Measurements from ENCODE around the gene MCM3AP.
A peak's percentile ranks its signal among the peaks of the same experiment; 100 is the strongest.
"Not testable (repeated sequence)": the region's sequence is repeated elsewhere in the genome, so short reads cannot be mapped to it uniquely, and the experiment has no call there.

MCM3AP gene

DNA sequence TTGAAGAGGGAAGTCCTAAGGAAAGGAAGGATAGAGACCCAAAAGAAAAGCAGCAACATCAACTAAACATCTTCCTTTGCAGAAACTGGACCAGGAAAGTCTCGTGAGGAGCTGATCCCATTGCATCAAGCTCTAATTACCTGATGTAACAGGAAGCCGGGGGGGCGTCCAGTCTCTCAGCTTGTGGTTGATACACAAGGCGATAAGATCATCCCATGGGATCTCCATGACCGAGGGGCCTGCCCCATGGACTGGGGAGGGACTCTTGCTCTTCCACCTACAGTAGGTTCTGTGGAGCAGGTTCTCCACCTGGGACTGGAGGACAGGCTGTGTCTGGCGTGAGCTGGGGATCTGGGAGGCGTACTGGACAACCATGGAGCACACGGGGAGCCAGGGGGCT, 42.1 kb downstream of the MCM3AP start:
- no peak for DNase-seq (ENCODE audit: low read depth)

DNA sequence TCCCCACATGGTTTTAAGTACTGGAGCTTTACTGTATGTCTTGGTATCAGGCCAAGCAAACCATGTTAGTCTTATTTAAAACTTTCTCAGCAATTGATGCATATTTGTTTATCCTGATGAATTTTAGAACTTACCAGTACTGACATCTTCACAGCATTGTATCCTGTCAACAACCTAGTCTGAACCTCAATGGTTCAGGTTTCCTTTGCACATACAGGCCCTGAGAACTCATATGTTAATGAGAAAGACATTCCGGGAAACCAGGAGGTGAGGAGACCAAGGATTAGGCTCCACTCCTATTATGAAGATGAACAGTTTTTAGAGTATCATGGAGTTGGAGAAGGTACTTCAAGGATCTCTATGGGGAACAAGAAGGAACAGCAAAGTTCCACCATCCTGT, 43.8 kb downstream of the MCM3AP start:
- DNase-seq (ENCODE audit: low read depth): not testable (repeated sequence)

DNA sequence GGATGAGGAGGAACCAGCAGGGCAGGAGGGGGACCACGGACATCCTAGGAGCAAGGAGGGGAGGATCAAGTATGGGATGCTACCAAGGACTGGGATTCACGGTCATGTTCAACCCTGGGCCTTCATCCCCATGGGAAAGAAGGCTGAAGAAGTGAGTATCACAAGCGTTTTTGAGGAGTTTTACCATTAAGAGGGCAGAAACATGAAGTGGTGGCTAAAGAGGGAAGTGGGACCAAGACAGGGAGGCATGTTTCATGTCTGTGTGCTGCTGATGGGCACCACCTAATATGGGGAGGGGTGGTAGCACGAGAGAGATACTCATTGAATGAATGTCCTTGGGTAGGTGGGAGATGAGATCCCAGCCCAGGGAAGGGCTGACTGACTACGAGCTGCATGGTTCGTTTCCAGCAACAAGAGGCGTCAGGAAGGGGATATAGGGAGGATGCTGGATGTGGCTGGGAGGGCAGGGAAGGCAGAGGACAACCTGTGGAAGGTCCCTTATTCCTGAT, 45.5 kb downstream of the MCM3AP start:
- no peak for DNase-seq (ENCODE audit: low read depth)

DNA sequence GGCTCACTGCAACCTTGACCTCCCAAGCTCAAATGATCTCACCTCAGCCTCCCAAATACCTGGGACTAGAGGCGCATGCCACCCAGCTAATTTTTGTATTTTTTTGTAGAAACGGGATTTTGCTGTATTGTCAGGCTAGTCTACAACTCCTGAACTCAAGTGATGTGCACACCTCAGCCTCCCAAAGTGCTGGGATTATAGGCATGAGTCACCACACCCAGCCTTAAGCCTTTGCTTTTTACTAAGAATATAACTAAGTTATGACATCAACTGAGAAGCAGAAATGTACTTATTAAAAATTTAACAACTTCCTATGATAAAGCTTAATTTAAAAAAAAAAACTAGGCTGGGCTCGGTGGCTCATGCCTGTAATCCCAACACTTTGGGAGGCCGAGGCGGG, 47.9 kb downstream of the MCM3AP start:
- DNase-seq (ENCODE audit: low read depth): no peak

DNA sequence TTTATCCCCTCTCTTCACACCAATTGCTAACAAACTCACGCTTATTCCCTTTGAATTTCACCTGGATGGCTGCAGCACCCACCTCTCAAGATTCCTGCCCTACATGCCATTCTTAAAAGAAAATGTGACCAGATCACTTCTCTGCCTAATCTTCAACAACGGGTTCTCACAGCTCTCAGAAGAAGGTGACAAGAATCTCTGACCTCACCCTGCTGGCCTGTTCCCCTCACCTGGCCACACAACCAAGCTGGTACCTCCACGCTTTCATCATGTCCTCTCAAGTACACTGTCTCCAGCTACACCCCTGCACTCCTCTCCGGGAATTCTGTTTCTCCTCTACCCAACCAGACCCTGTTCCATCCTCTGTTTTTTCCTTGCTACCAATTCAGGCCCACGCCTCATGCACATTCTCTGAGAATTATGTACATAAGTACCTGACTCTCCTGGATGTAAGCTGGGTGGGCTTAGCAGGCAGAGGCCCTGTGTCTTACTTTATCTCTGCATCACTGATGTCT, 50.9 kb downstream of the MCM3AP start:
- no peak for DNase-seq (ENCODE audit: low read depth)

DNA sequence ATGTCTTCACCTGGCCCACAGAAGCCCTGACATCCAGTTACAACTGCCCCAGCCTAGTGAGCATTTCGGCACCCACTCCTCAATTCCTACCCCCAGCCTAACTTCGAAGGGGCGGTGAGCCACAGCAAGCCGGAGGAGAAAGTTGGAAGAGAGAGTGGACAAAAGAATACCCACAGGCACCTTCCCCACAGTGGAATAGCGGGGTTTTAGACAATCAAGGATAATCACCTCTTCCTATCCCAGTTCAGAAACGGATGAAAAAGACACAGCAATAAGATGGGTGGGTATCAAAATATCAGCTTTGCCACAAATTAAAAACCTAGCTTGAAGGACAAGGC, 55.5 kb downstream of the MCM3AP start:
- DNase-seq (ENCODE audit: low read depth): no peak

DNA sequence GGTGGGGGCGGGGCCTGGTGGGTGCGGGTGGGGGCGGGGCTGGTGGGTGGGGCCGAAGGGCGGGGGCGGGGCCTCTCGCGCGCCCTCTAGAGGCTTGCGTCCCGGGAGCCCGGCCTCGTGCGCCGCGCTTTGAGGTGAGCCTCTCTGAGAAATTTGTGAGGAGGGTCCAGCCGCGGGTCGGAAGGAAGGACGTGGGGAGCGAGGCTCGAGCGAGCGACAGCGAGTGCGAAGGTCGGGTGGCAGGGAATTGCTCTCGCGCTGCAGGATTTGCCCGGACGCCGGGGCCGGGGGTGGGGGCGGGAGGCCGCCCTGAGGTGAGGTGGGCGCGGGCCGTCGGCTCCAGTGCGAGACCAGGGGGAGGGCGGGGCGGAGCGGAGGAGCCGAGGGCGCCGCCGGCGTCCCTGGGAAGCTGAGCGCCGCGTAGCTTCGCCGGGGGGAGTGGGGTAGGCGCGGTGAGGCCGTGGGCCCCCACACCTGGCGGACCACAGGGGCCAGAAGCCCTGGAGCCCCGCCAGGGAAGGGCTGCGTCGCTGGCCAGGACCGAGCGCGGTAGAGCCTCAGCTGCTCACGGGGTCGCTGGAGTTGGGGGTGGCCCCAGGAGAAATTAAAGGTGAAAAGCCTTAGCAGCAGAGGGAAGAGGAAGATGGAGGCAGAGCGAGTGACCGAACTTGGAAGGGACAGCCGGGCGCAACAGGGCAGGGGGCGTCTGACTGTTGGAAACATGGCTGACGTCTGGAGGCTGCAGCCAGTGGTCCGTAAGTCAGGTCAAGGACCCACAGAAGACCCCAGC, 56.1 kb downstream of the MCM3AP start:
- no peak for DNase-seq (ENCODE audit: low read depth)

DNA sequence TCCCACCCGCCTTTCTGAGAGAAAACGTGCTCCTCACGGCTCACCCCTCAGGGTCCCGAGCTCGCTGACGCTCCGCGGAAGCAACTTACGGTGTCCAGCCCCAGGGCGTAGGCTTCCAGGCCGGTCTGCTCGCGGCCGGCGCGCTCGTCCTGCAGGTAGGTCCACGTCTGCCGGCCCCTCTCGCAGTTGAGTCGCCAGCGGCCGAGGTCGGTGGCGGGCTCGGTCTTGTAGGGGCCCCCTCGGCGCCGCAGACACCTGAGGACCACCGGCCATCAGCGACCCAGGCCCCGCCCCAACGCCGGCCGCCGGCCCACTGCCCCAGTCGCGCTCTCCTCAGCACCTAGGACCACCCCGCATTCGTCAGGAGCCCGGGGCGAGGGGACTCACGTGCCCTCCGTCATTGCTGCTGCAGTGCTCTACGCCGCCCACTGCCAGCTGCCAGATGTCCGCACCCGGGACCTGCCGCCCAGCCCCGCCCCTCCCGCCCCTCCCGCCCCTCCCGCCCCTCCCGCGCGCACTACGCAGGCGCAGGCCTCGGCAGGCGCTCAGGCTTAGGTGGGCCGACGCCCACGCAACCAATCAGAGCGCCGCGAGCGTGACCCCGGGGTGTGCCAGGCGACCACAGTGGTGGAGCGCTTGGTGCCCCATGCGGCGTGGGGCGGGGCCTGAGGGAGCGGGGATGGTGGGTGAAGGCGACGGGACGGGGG, 56.9 kb downstream of the MCM3AP start, which contains the start of gene LSS:
Gene LSS (minus strand): TSS at position 430 of the 707 bp plus-strand sequence. CDS start 29 bp downstream, at position 401.
- DNase-seq (ENCODE audit: low read depth): peak; percentile 96

DNA sequence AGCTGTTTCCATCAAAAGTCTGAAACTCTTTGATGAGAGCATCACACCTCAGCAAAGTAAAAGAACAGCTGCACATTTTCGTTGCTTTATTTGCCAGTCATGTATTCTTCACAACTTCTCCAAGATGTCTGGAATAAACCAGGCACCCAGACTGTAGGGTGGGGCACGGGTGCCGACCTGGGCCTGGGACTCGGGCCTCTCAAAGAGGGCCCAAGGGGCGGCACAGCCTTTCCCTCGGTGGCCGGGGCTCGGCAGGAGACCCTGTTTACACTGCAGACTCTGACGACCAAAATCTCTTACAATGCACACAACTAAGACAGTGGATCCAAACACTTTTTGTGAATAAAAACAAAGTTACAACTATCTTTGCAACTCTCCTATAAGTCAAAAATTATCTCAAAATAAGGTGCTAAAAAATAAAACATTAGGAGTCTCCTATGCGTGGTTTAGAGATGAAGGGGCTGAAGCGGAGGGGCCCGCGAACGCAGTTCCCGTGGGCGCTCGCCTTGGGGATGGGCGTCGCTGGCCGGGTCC, 57.5 kb downstream of the MCM3AP start:
- no peak for DNase-seq (ENCODE audit: low read depth)

DNA sequence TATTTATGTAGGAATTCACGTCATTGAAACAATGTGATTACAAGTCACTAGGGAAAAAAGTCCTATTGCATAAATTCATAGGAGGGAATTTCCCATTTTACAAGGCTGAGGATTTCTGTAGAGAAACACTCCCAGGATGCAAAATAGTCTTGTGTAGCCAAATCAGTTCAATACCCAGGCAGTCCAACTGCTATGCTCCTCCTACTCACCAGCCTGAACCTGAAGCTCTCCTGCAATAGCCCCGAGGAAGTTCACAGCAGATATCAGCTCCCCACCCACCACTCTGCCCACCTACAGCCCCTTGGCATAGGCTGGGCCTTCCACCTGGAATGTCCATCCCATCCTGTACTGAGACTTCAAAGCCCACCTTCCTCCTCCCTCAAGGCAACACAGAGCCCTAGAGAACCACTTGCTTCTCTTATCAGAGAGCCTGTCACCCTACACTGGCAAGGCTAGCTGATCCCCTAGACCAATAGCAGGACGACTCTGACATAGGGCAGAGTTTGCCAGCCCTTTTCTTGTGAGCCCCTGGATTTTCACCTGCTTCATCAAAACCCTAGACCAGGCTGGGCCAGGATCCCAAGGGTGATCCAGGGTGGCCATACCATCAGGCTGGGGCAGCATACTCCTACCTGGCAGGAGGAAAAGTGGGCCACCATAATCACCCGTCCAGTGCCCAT, 58.4 kb downstream of the MCM3AP start:
- DNase-seq (ENCODE audit: low read depth): no peak

DNA sequence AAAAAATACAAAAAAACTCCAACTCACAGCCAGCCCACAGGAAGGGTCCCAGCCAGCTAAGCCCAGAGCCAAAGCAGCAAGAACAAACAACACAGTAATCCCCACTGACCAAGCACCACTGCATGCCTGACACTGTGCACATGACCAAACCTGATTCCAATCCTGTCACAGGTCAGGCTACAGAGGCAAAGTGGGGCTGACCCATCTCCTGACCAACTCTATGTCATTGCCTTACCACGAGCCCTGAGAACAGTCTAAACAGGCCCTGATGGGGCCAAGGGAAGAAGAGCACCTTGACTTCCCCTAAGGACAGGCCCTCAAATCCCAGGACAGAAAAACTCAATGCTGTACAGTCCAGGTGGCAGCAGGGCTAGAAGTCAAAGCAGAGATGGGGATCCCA, 59.3 kb downstream of the MCM3AP start:
- no peak for DNase-seq (ENCODE audit: low read depth)

DNA sequence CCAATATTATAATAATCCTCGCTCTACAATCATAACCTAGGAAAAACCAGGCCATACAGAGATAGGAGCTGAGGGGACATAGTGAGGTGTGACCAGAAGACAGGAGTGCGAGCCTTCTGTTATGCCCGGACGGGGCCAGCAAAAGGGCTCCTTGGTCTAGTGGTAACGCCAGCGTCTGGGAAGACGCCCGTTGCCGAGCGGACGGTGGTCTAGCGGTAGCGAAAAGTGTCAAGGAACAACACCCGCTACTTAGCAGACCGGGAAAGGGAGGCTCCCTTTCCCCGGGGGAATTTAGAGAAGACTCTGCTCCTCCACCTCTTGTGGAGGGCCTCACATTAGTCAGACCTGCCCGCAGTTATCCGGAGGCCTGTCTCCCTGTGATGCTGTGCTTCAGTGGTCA, 61.8 kb downstream of the MCM3AP start:
- DNase-seq (ENCODE audit: low read depth): not testable (repeated sequence)

DNA sequence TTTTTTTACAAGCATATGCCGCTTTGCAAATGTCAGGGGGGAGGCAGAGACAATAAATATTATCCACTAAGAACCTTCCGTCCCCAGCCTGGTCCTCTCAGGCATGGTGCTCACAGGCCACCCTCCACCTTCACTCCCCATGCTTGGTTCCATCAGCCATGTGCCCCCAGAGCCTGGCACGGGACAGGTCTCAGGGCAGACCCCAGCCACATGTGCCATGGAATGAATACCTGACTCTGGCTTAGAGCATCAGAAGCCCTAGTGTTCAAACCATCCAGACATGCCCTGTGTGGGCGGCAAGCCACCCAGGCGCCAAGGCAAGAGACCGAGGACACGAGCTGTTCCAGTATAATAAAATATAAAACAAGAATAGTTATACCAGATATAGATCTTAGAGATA, 62.2 kb downstream of the MCM3AP start:
- no peak for DNase-seq (ENCODE audit: low read depth)

DNA sequence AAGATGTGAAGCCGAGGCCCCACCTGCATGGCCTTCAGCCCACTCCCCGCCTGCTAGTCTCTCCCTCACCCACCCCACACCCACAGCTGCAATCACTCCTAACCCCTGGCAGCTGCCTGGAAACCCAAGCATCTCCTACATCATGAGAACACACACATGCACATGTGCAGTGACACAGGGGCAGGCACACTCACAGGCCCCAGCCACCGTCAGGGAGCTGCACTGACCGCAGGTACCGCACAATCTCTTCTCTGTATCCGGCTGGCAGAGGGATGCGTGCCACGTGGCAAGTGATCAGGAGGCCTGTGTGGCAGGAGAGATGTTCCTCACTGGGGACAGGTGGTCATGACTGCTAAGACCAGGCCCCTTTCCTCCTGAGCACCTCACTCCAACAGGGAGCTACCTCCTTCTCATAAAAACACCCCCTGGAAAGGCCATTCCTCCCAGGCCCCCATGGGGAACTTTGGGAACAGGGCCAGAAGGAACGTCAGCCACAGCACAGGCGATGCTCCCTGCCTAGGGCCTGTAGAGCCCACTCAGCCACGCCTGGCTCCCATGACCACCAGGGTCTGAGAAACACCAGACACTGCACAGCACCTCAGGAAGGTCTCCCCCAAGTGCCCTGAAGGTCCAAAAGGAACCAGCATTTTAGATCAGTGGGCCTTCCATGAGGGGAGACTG, 62.8 kb downstream of the MCM3AP start:
- no peak for DNase-seq (ENCODE audit: low read depth)

DNA sequence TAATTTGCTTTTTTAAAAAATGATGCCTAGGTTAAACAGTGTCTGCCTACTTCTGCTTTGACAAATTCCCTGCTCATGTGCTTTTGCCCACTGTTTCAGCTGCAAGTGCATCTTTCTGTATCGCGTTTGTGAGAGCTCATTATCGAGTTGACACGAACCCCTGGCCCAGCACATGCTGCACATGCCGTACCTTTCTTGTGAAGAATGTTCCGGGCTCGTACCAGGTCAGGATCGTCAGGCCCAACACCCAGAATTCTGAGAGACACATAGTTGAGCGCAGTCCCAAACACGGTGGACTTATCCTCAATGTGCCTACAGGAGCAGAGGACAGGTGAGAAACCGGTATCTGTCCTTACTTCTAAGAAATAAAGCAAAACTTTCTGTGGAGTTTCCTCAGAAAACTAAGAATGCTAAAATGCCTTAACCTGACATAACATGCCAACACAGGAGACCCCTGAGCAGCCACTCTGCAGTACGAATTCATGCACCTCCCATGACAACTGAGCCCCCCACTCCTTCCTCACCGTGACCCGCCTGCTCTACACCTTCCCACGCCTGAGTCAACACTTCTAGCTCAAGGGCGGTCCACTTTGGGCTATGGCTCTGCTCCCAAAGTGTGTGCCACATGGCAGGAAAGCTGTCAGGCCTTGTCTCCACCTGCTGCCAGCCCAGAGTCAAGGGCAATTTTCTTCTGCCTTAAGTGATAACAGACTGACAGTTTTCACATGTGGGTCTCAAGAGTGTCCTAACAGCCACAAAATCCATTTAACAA, 63.6 kb downstream of the MCM3AP start:
- DNase-seq (ENCODE audit: low read depth): no peak

DNA sequence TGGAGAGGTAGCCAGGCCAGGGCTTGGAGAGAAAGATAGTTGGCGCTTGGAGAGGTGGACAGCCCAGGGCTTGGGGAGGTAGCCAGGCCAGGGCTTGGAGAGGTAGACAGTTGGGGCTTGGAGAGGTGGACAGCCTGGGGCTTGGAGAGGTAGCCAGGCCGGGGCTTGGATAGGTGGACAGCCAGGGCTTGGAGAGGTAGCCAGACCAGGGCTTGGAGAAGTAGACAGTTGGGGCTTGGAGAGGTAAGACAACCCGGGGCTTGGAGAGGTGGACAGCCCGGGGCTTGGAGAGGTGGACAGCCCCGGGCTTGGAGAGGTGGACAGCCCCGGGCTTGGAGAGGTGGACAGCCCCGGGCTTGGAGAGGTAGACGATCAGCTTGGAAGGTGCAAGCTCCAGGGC, 64.6 kb downstream of the MCM3AP start:
- no peak for DNase-seq (ENCODE audit: low read depth)

DNA sequence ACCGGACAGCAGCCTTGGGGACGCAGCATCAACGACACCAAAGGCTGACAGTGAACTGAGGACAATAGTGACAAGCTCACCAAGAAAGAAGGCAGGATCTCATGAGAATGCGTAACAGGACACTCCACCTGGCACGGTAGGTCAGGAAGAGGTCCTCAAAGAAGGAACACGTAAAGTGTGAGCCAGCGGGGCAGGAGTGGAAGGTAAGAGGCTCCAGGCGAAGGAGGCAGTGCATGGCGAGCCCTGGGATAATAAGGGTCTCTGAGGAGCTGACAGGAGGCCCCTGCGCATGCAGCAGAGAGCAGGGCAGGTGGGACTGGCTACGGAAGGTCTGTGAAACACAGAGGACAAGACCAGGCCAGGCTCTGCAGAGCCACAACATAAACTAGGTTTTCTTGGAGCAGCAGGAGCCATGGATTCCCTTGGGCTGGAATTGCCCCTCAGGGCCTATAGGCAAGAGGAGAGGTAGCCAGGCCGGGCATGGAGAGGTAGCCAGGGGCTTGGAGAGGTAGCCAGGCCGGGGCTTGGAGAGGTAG, 65.1 kb downstream of the MCM3AP start:
- DNase-seq (ENCODE audit: low read depth): no peak

DNA sequence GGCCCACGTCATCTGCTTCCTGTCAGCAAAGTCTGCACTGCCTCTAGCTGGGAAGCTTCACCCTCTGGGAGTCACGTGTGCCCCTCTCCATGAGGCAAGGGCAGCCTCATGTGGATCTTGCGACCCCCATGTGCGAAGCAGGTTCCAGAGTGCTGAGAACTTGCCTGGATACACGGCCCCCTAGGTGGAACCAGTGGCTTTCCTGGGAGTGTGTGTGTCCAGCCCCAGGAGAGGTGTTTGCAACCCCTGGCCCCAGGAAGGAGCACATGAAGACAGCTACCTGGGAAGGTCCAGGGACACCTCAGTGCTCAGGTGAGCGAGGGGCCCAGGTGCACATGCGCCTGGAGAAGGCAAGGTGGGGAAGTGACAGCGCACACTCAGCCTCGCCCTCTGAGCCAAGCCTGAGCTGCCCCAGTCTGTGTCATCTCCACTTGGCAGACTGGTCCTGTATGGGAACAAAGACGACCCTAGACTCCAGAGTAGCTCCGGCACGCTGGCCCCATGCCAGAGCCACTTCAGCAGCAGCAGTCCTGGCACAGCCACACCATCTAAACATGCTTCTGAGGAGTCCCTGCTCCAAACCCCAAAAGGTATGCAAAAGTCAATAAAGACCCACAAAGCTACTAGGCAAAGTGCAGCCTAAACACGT, 65.7 kb downstream of the MCM3AP start:
- DNase-seq (ENCODE audit: low read depth): no peak

DNA sequence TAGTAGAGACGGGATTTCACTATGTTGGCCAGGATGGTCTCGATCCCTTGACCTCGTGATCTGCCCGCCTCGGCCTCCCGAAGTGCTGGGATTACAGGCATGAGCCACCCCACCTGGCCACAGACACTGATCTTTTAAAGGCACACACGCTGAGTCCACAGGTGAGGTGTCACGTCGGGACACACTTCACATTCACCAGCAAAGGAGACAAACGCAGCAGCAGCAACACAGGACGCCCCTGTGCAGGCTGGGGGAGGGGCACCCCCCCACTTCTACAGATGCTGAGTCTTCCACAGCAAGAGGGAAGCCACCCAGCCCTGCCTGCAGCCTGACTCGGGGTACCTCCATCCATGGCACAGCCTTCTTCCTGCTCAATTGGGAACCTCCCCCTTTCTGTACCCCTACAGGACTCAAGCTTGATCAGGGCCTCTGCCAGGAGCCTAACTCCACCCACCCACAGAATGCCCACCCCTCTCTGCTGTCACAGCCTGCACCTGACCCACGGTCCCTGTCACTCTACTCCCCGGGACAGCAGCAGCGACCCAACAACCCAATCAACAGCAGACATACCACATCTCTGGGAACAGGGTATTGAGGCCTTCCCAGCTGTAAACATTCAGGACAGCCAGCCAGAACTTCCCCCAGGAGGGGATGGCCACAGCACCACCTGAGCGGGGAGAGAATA, 66.4 kb downstream of the MCM3AP start:
- no peak for DNase-seq (ENCODE audit: low read depth)

All from stimulated activated CD8-positive, alpha-beta memory T cell treated with anti-CD3 and anti-CD28 coated beads, Interleukin-12 subunit alpha, Interleukin-12 subunit beta, amount 100 ng/mL, for 4 hours (primary cell).